Amniotic epithelial cell (primary cell): ENCODE data around the gene ACTA2.

ENCODE experiments used
- DNase-seq: peaks from one replicate; pipeline ENCODE4 v3.0.0-alpha.2; 2010; ENCODE audit warnings: low read depth

The ACTA2 gene

DNA sequence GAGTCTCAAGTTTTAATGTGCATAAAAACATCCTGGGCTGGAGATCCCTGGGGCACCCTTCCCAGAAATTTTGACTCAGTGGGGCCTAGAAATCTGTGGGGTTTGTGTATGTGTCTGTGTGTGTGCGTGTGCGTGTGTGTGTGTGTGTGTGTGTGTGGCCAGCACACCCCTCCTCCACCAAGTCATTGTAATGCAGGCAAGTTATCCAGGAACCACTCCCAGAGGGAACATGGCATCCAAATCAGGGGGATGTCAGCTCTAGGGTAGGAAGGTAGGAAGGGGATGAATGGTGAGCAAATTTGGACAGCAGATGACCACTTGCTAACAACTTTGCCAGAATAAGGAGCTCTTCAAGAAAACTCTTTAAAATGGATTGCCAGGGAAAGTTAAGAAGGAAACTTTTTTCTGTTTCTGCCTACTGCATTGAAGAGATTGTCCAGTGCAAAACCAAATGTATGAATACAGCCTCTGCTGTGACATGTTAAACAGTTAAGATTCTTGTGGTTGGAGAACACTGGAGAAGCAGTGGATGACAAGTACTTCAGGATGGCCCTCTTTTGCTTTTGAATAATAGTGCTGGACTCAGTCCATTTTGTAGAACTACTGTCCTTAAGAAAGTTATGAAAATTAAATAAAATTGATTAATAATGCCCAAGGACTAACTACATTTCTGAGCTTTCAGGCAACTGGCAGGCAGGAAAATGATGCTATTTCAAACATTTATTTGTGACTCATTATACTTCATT, 60.2 kb downstream of the ACTA2 start:
- DNase-seq = peak; percentile 59

- DNase-seq = no peak
Observed at GRCh38 chr10:88890681-88891381, 61.7 kb downstream of the ACTA2 start.

DNA sequence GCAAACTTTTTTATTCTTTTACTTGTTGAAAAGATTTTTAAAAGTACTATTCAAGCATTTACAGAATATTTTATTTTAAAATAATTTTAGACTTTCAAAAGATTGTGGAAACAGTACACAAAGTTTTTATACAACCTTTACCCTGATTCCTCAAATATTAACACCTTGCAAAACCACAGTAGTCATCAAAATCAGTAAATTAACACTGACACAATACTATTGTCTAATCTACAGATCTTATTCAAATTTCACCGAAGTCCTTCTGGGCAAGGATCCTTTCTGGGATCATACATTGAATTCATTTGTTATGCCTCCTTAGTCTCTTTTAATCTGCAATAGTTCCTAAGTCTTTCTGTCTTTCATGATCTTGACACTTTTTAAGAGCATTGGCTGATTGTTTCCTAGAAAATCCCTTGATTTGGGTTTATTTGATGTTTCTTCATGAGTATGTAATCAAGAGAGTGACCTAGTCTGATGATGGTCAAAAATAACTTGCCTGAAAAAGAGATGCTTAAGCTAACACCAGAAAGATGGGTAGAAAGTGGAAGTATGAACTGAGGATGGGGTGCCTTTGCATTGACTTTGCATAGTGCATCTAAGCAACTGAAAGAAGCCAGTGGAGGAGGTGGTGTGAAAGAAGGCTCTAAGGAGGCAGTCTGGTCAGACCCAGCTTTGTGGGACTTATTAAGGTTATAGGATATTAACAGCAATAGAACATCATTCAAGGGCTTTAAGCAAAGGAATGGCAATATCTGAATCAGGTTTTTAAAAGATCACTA, 62.8 kb downstream of the ACTA2 start:
- DNase-seq = no peak

- DNase-seq = no peak
Observed at GRCh38 chr10:88888810-88889445, 63.6 kb downstream of the ACTA2 start.

DNA sequence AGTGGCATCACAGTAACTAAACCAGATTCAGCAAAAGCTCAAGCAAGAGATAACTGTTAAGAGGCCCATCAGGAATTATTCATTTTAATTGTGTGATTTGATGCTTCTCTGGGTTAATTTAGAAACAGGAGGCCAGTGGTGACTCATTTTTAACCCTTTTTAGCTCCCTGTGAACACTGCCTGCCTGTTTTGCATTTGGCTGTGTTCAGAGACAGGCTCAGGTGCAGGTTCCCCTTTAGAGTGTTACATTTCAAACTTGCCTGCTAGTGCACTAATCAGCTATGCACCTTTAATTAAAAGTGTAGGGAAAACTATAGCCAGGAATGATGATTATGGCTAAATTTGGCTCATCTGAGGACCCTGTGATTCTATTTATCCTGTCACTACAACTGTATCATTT, 66.0 kb downstream of the ACTA2 start:
- DNase-seq = no peak
